Measurements from ENCODE around the gene MID2.

GRCh38 chrX:107840971-107841370 is 15.3 kb downstream of the MID2 start:
- no peak for TF ChIP-seq CTCF (optimal IDR thresholded peaks at IDR 0.05 in 1 of 3, IDR thresholded peaks at IDR 0.05 in 1 of 3, conservative IDR thresholded peaks at IDR 0.05 in 1 of 3; ENCODE audit: extremely low read depth in 1 of 3, insufficient read depth in 2 of 3, low read length in 3 of 3)
- no peak for TF ChIP-seq EZH2 (IDR thresholded peaks at IDR 0.05; ENCODE audit: low read length)

Data from keratinocyte (primary cell).